Mesenchymal stem cell (in vitro differentiated cells and primary cell): ENCODE results near the gene LSP1.

Source experiments
- DNase-seq: peaks from one replicate; pipeline ENCODE4 v3.0.0-alpha.2; 2013
- H2AFZ ChIP-seq: one replicate; pipeline ENCODE4 v1.6.1; 2013; ENCODE audit warnings: low read depth, mild to moderate bottlenecking, control low read depth, inconsistent platforms, low read length, moderate library complexity
- H2AK5ac ChIP-seq: 2 replicates; pipeline ENCODE4 v1.6.1; 2013; ENCODE audit warnings: low read length, moderate library complexity, mild to moderate bottlenecking, inconsistent platforms; ENCODE audit not compliant: severe bottlenecking
- H2BK120ac ChIP-seq: one replicate; pipeline ENCODE4 v1.6.1; 2013; ENCODE audit warnings: low read depth, mild to moderate bottlenecking, inconsistent platforms, low read length, moderate library complexity
- H2BK12ac ChIP-seq, 2 experiments: one replicate each; pipeline ENCODE4 v1.6.1; 2013; ENCODE audit warnings: inconsistent platforms in 2 of 2, low read length in 2 of 2, mild to moderate bottlenecking in 2 of 2, moderate library complexity in 2 of 2, control low read depth in 1 of 2
- H2BK15ac ChIP-seq: one replicate; pipeline ENCODE4 v1.6.1; 2013; ENCODE audit warnings: mild to moderate bottlenecking, low read depth, inconsistent platforms; ENCODE audit not compliant: poor library complexity, severe bottlenecking
- H2BK5ac ChIP-seq: 2 replicates; pipeline ENCODE4 v1.6.1; 2013; ENCODE audit warnings: low read depth, mild to moderate bottlenecking, low read length, control low read depth, inconsistent platforms; ENCODE audit not compliant: poor library complexity, severe bottlenecking
- H3K14ac ChIP-seq, 2 experiments: one replicate each; pipeline ENCODE4 v1.6.1; 2013; ENCODE audit warnings: inconsistent platforms in 2 of 2, low read length in 2 of 2, control low read depth in 1 of 2, mild to moderate bottlenecking in 1 of 2, moderate library complexity in 1 of 2
- H3K18ac ChIP-seq, 2 experiments: one replicate each; pipeline ENCODE4 v1.6.1; 2013; ENCODE audit warnings: inconsistent platforms in 2 of 2, low read length in 2 of 2, control low read depth in 1 of 2, low read depth in 1 of 2, mild to moderate bottlenecking in 1 of 2
- H3K23ac ChIP-seq, 2 experiments: one replicate each; pipeline ENCODE4 v1.6.1; 2013; ENCODE audit warnings: inconsistent platforms in 2 of 2, low read length in 2 of 2, mild to moderate bottlenecking in 2 of 2, moderate library complexity in 2 of 2, control low read depth in 1 of 2
- H3K27ac ChIP-seq: 2 replicates; pipeline ENCODE4 v1.5.1; 2013; ENCODE audit warnings: mild to moderate bottlenecking, moderate library complexity, low read length, control low read depth, inconsistent platforms; ENCODE audit not compliant: poor library complexity, severe bottlenecking
- H3K27me3 ChIP-seq, 2 experiments: 2 replicates each; pipeline versions ENCODE4 v1.6.1 to v1.7.0; 2013; ENCODE audit warnings: low read length in 2 of 2, mild to moderate bottlenecking in 2 of 2, moderate library complexity in 2 of 2, control low read depth in 1 of 2, inconsistent platforms in 1 of 2; ENCODE audit not compliant: control insufficient read depth in 1 of 2, insufficient read depth in 1 of 2
- H3K36me3 ChIP-seq, 2 experiments: 2 replicates each; pipeline versions ENCODE4 v1.6.1 to v1.7.0; 2013; ENCODE audit warnings: low read length in 2 of 2, control low read depth in 1 of 2, inconsistent platforms in 1 of 2, low read depth in 1 of 2, mild to moderate bottlenecking in 1 of 2; ENCODE audit not compliant: insufficient read depth in 2 of 2, control insufficient read depth in 1 of 2
- H3K4ac ChIP-seq, 2 experiments: one replicate each; pipeline ENCODE4 v1.6.1; 2013; ENCODE audit warnings: inconsistent platforms in 2 of 2, low read length in 2 of 2, mild to moderate bottlenecking in 2 of 2, moderate library complexity in 2 of 2, control low read depth in 1 of 2, low read depth in 1 of 2
- H3K4me1 ChIP-seq: 2 replicates; pipeline ENCODE4 v1.6.1; 2013; ENCODE audit warnings: low read depth, low read length, control low read depth; ENCODE audit not compliant: control insufficient read depth, insufficient read depth
- H3K4me2 ChIP-seq: 2 replicates; pipeline ENCODE4 v1.6.1; 2013; ENCODE audit warnings: low read length, mild to moderate bottlenecking, inconsistent platforms; ENCODE audit not compliant: poor library complexity, severe bottlenecking
- H3K4me3 ChIP-seq, 2 experiments: 2 replicates each; pipeline versions ENCODE4 v1.5.1 to v1.7.0; 2013; ENCODE audit warnings: low read length in 2 of 2, mild to moderate bottlenecking in 2 of 2, control low read depth in 1 of 2, low read depth in 1 of 2; ENCODE audit not compliant: insufficient read depth in 1 of 2
- H3K79me1 ChIP-seq: replicated peaks from 2 replicates; pipeline ENCODE4 v1.6.1; 2013; ENCODE audit warnings: mild to moderate bottlenecking, control low read depth, low read length, inconsistent platforms; ENCODE audit not compliant: poor library complexity, severe bottlenecking
- H3K9ac ChIP-seq: 2 replicates; pipeline ENCODE4 v1.7.0; 2013; ENCODE audit warnings: mild to moderate bottlenecking, low read length, moderate library complexity
- H3K9me3 ChIP-seq: 2 replicates; pipeline ENCODE4 v1.7.0; 2013; ENCODE audit warnings: mild to moderate bottlenecking, low read length; ENCODE audit not compliant: control insufficient read depth
- H4K8ac ChIP-seq: one replicate; pipeline ENCODE4 v1.6.1; 2013; ENCODE audit warnings: inconsistent platforms, mild to moderate bottlenecking, low read length, moderate library complexity
- H4K91ac ChIP-seq: one replicate; pipeline ENCODE4 v1.6.1; 2013; ENCODE audit warnings: mild to moderate bottlenecking, low read length, inconsistent platforms
- WGBS: methylation state at CpG from one replicate; pipeline ENCODE4 v1.1.7; 2013; ENCODE audit warnings: mixed read lengths; 5-methylcytosine and 5-hydroxymethylcytosine counted together

Gene LSP1

GRCh38 chr11:1839204-1839923 is 13.5 kb upstream of the LSP1 start:
- no peak overlapping the region for H3K4ac ChIP-seq
- H3K27ac ChIP-seq, result no peak overlapping the region
- H3K9ac ChIP-seq, result no peak overlapping the region
- H3K18ac ChIP-seq, result no peak overlapping the region
- DNase-seq, result no peak
- peak overlapping the region; percentile 70 for H4K91ac ChIP-seq
- H3K27me3 ChIP-seq, result peaks cover 0 to 5% of the 10 kb centered on the region in 2 experiments
- H3K9me3 ChIP-seq, result no peaks in the 10 kb centered on the region
- no peak overlapping the region for H2BK120ac ChIP-seq
- no peak overlapping the region for H2BK5ac ChIP-seq
- H3K4me1 ChIP-seq, result peaks cover 24% of the 10 kb centered on the region
- no peak overlapping the region for H3K14ac ChIP-seq
- no peak overlapping the region for H3K4me2 ChIP-seq
- no peak overlapping the region for H4K8ac ChIP-seq
- H3K4me3 ChIP-seq, result no peak overlapping the region
- no peak overlapping the region for H3K23ac ChIP-seq
- H2AFZ ChIP-seq, result no peak overlapping the region
- H2BK12ac ChIP-seq, result peak overlapping the region in 1 of 2 experiments; percentile 29
- H3K79me1 ChIP-seq, result no peaks in the 10 kb centered on the region
- 91% methylated on average over 9 of the region's 12 CpGs for WGBS
- peak overlapping the region; percentile 17 for H2AK5ac ChIP-seq
- no peaks in the 10 kb centered on the region for H3K36me3 ChIP-seq
- peak overlapping the region; percentile 73 for H2BK15ac ChIP-seq

GRCh38 chr11:1839924-1840779 is 12.7 kb upstream of the LSP1 start:
- WGBS, result 87% methylated on average over 20 of the region's 26 CpGs
- no peaks in the 10 kb centered on the region for H3K79me1 ChIP-seq
- H3K4me2 ChIP-seq, result no peak overlapping the region
- H3K4ac ChIP-seq, result no peak overlapping the region
- no peak overlapping the region for H2BK5ac ChIP-seq
- H2AK5ac ChIP-seq, result peak overlapping the region; percentile 17
- H2BK15ac ChIP-seq, result peak overlapping the region; percentile 73
- peaks cover 3 to 9% of the 10 kb centered on the region in 2 experiments for H3K27me3 ChIP-seq
- H2BK12ac ChIP-seq, result peak overlapping the region in 1 of 2 experiments; percentile 81
- H3K4me1 ChIP-seq, result peaks cover 24% of the 10 kb centered on the region
- no peak for DNase-seq
- H3K23ac ChIP-seq, result no peak overlapping the region
- H3K14ac ChIP-seq, result no peak overlapping the region
- H3K18ac ChIP-seq, result no peak overlapping the region
- H4K91ac ChIP-seq, result peak overlapping the region; percentile 81
- H2BK120ac ChIP-seq, result no peak overlapping the region
- H3K9me3 ChIP-seq, result no peaks in the 10 kb centered on the region
- H3K4me3 ChIP-seq, result no peak overlapping the region
- no peaks in the 10 kb centered on the region for H3K36me3 ChIP-seq
- H4K8ac ChIP-seq, result no peak overlapping the region
- H3K9ac ChIP-seq, result no peak overlapping the region
- no peak overlapping the region for H3K27ac ChIP-seq
- no peak overlapping the region for H2AFZ ChIP-seq

GRCh38 chr11:1840780-1841480 is 12.0 kb upstream of the LSP1 start:
- peak overlapping the region; percentile 35 for H4K91ac ChIP-seq
- H3K79me1 ChIP-seq, result no peaks in the 10 kb centered on the region
- H2BK120ac ChIP-seq, result peak overlapping the region; percentile 8
- H3K4me2 ChIP-seq, result no peak overlapping the region
- peaks cover 4 to 10% of the 10 kb centered on the region in 2 experiments for H3K27me3 ChIP-seq
- H2BK12ac ChIP-seq, result peak overlapping the region in 1 of 2 experiments; percentile 29
- DNase-seq, result no peak
- H2AFZ ChIP-seq, result no peak overlapping the region
- H3K4me3 ChIP-seq, result no peak overlapping the region
- H3K23ac ChIP-seq, result no peak overlapping the region
- no peak overlapping the region for H2BK5ac ChIP-seq
- no peaks in the 10 kb centered on the region for H3K36me3 ChIP-seq
- no peak overlapping the region for H3K4ac ChIP-seq
- no peak overlapping the region for H4K8ac ChIP-seq
- no peaks in the 10 kb centered on the region for H3K9me3 ChIP-seq
- H2AK5ac ChIP-seq, result no peak overlapping the region
- H3K18ac ChIP-seq, result no peak overlapping the region
- peaks cover 22% of the 10 kb centered on the region for H3K4me1 ChIP-seq
- H3K14ac ChIP-seq, result no peak overlapping the region
- H2BK15ac ChIP-seq, result no peak overlapping the region
- H3K27ac ChIP-seq, result no peak overlapping the region
- WGBS, result 97% methylated on average over 29 of the region's 37 CpGs
- H3K9ac ChIP-seq, result no peak overlapping the region
